NOMO-1 treated with dmso at 0.1 percent for 144 hours (cell line): ENCODE results near the gene ZNF343.
"Not testable (repeated sequence)": the region's sequence is repeated elsewhere in the genome, so short reads cannot be mapped to it uniquely, and the experiment has no call there.

ENCODE experiments used
- DNase-seq: peaks from one replicate; lab custom pipeline; 2025; ENCODE audit not compliant: unreplicated experiment; lab: John Stamatoyannopoulos, UW

The ZNF343 gene

GRCh38 chr20:2508631-2509467 is at the start of gene ZNF343:
Gene ZNF343 (minus strand): TSS chr20:2508915. CDS start chr20:2493895, 15,020 bp downstream.
- DNase-seq = peak; percentile 83

- no peak for DNase-seq
Measured at GRCh38 chr20:2557873-2558580, 49.3 kb upstream of the ZNF343 start.

GRCh38 chr20:2545594-2545993 is 36.9 kb upstream of the ZNF343 start:
- DNase-seq = no peak

- no peak for DNase-seq
Measured at GRCh38 chr20:2544211-2544610, 35.5 kb upstream of the ZNF343 start.

GRCh38 chr20:2542361-2542760 is 33.6 kb upstream of the ZNF343 start:
- no peak for DNase-seq

GRCh38 chr20:2541940-2542339 is 33.2 kb upstream of the ZNF343 start:
- no peak for DNase-seq

- no peak for DNase-seq
Measured at GRCh38 chr20:2538931-2539720, 30.4 kb upstream of the ZNF343 start.

- no peak for DNase-seq
Measured at GRCh38 chr20:2538356-2538755, 29.6 kb upstream of the ZNF343 start.

- DNase-seq = no peak
Measured at GRCh38 chr20:2537101-2537500, 28.4 kb upstream of the ZNF343 start.

- DNase-seq = no peak
Measured at GRCh38 chr20:2536560-2536986, 27.9 kb upstream of the ZNF343 start, which contains the start of gene TMC2. Gene TMC2 (plus strand): TSS chr20:2536573. CDS start chr20:2536622, 49 bp downstream.

GRCh38 chr20:2535711-2536559 is 27.2 kb upstream of the ZNF343 start:
- no peak for DNase-seq

GRCh38 chr20:2533118-2533517 is 24.4 kb upstream of the ZNF343 start:
- DNase-seq = no peak

GRCh38 chr20:2528671-2529271 is 20.1 kb upstream of the ZNF343 start:
- no peak for DNase-seq

GRCh38 chr20:2527762-2528161 is 19.0 kb upstream of the ZNF343 start:
- no peak for DNase-seq

GRCh38 chr20:2526218-2526583 is 17.5 kb upstream of the ZNF343 start:
- DNase-seq = not testable (repeated sequence)

- no peak for DNase-seq
Measured at GRCh38 chr20:2524709-2525506, 16.2 kb upstream of the ZNF343 start.

- DNase-seq = peak; percentile 58
Measured at GRCh38 chr20:2523919-2524708, 15.4 kb upstream of the ZNF343 start.

- DNase-seq = not testable (repeated sequence)
Measured at GRCh38 chr20:2522826-2523429, 14.2 kb upstream of the ZNF343 start.
